ENCODE measurements around the gene DMAP1.
"Not testable (repeated sequence)": the region's sequence is repeated elsewhere in the genome, so short reads cannot be mapped to it uniquely, and the experiment has no call there.

DMAP1 gene

GRCh38 chr1:44213222-44214112 lies at the start of gene DMAP1:
Gene DMAP1, plus strand, starts transcription at chr1:44213471. Its CDS starts 283 bp downstream, at chr1:44213754.
- DNase-seq, result peak; percentile 85

- no peak for DNase-seq
Measured at GRCh38 chr1:44168520-44169098, 44.7 kb upstream of the DMAP1 start.

GRCh38 chr1:44170281-44170823 lies 42.9 kb upstream of the DMAP1 start:
- peak; percentile 16 for DNase-seq

GRCh38 chr1:44174630-44175029 lies 38.6 kb upstream of the DMAP1 start:
- no peak for DNase-seq

- no peak for DNase-seq
Measured at GRCh38 chr1:44200336-44200735, 12.9 kb upstream of the DMAP1 start.

- DNase-seq, result not testable (repeated sequence)
Measured at GRCh38 chr1:44206545-44206944, 6.7 kb upstream of the DMAP1 start.

- no peak for DNase-seq
Measured at GRCh38 chr1:44208226-44208625, 5.0 kb upstream of the DMAP1 start.

GRCh38 chr1:44210595-44210994 lies 2.7 kb upstream of the DMAP1 start:
- DNase-seq, result no peak

- DNase-seq, result no peak
Measured at GRCh38 chr1:44212355-44213221, 683 bp upstream of the DMAP1 start.

GRCh38 chr1:44217809-44218410 lies 4.6 kb downstream of the DMAP1 start:
- DNase-seq, result peak; percentile 61

GRCh38 chr1:44218503-44219300 lies 5.4 kb downstream of the DMAP1 start:
- no peak for DNase-seq

GRCh38 chr1:44219301-44219626 lies 6.0 kb downstream of the DMAP1 start:
- DNase-seq, result no peak

GRCh38 chr1:44220001-44220751 lies 6.9 kb downstream of the DMAP1 start:
- DNase-seq, result no peak

- DNase-seq, result no peak
Measured at GRCh38 chr1:44220755-44221154, 7.5 kb downstream of the DMAP1 start.

- DNase-seq, result no peak
Measured at GRCh38 chr1:44221769-44222168, 8.5 kb downstream of the DMAP1 start.

- DNase-seq, result no peak
Measured at GRCh38 chr1:44222397-44223186, 9.3 kb downstream of the DMAP1 start.

- DNase-seq, result no peak
Measured at GRCh38 chr1:44223187-44223610, 9.9 kb downstream of the DMAP1 start.

- no peak for DNase-seq
Measured at GRCh38 chr1:44225761-44226160, 12.5 kb downstream of the DMAP1 start.

GRCh38 chr1:44227211-44227610 lies 13.9 kb downstream of the DMAP1 start:
- no peak for DNase-seq

GRCh38 chr1:44228218-44228617 lies 14.9 kb downstream of the DMAP1 start:
- DNase-seq, result no peak
